ENCODE results near the gene HECW1.
A peak's percentile ranks its signal among the peaks of the same experiment; 100 is the strongest.
"Not testable (repeated sequence)": the region's sequence is repeated elsewhere in the genome, so short reads cannot be mapped to it uniquely, and the experiment has no call there.

The HECW1 gene

DNA sequence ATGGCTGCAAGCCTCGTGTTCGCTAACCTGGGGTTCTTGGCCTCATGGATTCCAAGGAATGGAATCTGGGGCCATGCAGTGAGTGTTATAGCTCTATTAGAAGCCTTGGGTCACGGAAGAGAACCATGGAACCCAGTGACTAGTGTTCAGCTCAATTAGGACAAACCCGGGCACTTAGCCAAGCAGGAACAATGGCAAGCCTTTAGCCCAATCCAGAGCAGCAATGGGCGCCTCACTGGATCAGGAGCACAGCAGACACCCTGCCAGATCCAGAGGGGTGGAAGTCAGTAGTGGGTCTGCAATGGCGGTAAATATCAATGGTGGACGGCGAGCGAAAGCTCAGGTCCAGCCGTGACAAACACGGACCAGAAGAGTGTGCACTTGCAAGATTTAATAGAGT is 98.1 kb downstream of the HECW1 start:
- DNase-seq (ENCODE audit: low spot score): not testable (repeated sequence)

DNA sequence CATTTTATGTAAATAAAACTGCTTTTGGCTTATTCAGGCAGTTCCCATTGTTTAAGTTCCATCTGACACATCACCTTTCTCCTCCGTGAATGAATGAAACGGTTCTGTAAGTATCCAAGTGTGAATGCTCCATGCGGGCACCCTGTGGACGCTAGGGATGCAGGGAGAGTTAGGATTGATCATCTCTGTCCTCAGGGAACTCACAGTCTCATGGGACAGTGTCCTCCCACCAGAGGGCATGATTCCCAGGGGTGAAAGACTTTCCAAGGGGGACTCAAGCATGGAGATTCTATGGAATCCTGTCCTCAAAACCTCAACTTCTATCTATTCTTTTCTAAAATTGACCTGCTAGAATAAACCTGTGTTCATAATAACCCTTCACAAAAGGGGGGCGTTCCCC is 98.8 kb downstream of the HECW1 start:
- DNase-seq (ENCODE audit: low spot score): no peak

DNA sequence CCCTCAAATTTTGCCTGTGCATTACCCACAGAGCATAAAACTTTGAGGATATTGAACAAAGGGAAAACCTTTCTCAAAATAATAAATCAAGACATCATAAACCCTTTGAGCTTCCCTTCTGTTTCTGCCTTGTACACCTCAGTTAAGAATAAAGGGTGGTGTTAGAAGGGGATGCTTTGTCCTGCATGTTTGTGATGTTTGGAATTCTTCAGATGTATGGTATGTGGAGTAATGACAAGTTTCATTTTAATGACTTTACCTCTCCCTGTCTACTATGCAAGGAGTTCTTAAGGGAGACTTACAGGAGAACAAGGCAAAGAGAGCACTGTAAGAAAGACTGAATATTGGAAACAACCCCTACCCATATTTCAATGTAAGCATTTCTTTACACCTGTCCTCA is 99.2 kb downstream of the HECW1 start:
- no peak for DNase-seq (ENCODE audit: low spot score)

DNA sequence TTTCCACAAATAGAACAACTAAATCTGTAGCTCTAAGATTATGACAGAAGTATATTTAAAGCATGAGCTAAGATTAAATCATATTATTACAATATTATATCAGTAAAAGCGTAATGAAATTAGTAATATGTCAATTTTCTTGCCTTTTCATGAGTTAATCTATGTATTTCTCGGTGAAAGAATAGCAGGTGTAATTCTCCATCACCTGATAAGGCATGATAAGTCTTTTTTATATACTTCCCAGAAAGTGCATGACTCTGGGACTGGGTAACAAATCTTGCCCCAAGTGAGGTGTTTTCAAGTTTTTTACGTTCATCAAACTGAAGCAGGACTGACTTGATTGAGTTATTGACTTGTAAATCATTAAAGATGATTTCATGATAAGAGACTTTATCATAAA is 100.5 kb downstream of the HECW1 start:
- no peak for DNase-seq (ENCODE audit: low spot score)

DNA sequence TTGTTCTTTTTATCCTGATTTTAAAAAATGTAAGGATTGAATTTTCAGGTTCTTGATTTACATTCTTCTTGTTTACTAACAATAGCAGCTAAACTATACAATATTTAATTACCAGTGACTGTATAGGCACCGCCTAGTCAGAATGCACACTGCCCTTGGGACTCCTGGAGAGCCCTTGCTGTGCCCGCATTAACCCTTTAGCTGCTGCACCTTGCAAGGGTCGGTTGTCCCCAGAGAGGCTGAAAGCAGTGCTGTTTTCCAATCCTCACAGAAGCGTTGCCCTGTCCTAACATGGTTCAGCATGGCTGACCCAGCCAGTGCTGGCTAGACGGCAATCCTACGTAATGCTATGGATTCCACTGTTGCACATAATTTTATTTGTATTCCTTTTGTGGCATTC is 102.6 kb downstream of the HECW1 start:
- DNase-seq (ENCODE audit: low spot score): no peak

DNA sequence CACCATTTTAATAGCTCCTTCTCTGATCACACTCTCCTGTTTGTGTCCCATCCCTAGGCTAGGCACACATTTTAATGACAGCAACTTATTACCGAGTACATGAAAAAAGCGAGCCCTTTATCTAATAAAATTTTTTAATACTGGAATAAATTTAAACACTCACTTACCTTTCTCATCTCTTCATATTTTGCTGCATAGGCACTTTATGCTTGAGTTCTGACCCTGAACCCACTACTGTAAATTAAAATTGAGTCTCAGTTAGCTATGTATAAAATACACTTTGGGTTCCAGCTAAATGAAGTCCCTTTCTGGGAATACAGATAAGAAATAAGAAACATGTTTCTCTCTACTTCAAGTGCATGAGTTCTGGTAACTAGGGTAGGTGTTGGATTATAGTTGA is 104.6 kb downstream of the HECW1 start:
- DNase-seq (ENCODE audit: low spot score): no peak

DNA sequence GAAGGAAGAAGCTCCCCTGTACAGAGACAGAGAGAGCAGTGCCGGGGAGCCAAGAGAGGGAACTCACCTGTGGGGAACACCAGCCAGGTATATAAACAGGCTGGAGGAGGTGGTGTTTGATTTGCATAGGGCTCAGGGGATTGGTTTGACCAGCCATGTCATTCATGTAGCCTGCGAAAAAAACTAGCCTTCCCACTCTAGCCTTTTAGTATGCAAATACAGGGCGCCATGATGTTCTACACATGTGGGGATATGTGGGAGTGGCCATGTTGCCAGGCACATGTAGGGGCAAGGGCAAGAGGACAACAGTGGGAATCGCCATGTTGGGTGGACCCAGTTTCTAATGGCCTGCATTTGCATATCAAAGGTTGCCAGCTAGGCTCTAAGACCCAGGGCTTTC is 106.5 kb downstream of the HECW1 start:
- not testable (repeated sequence) for DNase-seq (ENCODE audit: low spot score)

DNA sequence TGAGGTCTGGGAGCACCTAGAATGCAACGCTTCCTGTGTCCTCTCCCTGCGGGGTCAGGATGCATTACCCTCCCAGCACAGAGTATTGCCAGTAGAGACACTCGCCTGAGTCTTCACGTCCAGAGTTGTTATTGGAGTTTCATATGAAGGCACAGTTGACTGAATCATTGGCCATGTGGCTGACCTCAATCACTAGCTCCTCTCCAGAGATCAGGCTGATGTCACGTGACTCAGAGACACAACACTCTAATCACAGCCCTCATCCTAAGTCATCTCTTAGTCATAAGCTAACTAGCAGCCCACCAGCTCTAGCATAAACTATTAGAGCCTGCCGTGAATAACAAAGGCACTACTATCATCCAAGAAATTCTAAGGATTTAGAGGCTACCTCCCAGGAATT is 107.8 kb downstream of the HECW1 start:
- DNase-seq (ENCODE audit: low spot score): no peak

DNA sequence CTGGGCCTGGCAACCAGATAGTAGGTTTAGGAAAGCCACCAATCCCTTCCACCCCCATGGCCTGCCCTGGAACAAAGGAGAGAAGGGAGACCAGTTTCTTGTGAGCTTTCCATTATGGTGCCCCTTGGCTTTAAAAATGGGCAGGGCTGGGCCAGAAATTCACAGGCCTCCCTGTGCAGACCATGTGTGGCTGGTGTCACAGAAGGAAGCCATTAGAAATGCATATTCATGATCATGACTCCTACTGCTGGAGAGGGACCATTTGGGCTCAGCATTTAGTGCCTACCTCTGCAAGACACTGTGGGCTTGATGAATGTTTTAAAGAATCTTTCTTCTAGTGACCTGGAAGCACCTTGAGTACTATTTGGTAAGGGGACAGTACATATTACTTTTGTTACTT is 108.3 kb downstream of the HECW1 start:
- no peak for DNase-seq (ENCODE audit: low spot score)

DNA sequence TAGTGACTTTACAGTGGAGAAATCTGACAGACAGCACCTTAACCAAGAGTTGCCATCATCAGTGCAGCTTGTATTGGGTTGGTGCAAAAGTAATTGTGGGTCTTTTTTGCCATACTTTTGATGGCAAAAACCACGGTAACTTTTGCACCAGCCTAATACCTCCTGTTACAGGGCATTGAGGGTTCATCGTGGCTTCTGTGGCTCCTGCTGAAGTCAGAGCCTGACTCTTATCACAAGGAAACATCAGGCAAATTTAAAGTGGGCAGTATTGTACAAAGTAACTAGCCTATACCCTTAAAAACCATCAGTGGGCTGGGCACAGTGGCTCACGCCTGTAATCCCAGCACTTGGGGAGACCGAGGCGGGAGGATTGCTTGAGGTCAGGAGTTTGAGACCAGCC is 117.4 kb downstream of the HECW1 start:
- no peak for DNase-seq (ENCODE audit: low spot score)

DNA sequence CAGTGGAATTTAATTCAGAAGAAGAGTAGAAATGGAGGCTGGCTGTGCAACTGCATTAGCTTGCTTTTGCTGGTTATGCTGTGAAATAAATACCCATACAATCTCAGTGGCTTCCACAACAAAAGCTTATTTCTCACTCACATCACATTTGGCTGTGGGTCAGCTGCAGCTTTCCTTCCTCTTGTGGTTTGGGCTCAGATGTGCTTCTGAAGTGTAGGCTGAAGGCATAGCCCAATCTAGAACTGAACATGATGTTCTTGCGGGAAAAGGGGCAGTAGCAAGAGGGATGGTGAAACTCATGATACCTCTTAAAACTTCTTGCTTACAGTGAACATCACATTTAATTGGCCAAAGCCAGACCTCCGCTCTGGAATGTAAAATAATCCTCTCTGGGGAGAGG is 119.9 kb downstream of the HECW1 start:
- no peak for DNase-seq (ENCODE audit: low spot score)

DNA sequence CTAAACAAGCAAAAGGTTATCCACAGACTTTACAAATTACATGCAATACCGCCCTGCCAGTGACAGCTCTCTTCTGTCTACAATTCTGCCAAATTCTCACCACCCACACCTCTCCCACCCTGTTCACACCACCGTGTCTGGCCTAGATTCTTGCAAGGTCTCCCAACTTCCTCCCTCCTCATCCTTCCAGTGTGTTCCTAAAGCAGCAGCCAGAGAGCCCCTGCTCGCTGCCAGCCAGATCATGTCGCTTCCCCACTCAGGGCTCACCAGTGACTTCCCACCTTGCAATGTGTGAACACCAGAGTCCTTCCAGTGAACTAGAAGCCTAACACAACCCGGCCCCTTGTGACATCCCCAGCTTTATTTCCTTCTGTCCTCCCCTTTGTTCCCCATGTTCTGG is 121.6 kb downstream of the HECW1 start:
- no peak for DNase-seq (ENCODE audit: low spot score)

DNA sequence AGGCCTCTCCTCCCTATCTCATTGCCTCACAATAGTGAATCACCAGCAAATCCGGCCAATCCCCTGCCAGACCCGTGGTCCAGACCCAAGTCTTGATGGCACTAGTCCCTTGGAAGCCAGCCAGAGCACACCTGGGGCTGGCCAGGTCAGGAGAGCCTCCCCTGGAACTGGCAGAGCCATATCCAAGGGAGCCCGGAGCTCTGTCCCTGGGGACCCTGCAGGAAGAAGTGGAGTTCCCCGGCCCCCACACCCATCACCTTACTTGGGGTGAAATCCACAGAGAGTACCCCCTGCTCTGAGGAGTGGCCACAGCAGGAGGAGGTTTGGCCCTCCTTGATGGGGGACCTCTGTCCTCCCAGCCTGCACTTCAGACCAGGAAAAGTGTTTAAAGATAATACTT is 122.5 kb downstream of the HECW1 start:
- DNase-seq (ENCODE audit: low spot score): no peak

DNA sequence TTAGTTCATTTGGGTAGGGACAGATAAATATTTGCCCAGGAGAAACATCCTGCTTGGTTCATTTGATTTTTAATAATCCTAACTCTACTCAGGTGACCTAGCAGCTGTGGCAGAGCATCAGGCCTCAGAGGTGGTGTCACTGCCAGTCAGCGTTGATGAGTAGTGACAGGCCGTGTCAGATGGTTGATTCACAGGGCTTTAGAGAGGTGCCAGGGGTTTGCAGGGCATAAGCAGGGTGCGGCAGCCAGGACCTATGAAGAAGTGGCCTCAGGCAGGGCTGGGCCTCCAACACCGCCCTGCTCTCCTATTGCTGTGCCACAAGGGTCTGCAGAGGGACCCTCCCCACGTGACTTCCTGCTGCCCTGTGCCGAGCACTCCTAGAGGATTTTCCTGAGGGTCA is 128.1 kb downstream of the HECW1 start:
- DNase-seq (ENCODE audit: low spot score): no peak

DNA sequence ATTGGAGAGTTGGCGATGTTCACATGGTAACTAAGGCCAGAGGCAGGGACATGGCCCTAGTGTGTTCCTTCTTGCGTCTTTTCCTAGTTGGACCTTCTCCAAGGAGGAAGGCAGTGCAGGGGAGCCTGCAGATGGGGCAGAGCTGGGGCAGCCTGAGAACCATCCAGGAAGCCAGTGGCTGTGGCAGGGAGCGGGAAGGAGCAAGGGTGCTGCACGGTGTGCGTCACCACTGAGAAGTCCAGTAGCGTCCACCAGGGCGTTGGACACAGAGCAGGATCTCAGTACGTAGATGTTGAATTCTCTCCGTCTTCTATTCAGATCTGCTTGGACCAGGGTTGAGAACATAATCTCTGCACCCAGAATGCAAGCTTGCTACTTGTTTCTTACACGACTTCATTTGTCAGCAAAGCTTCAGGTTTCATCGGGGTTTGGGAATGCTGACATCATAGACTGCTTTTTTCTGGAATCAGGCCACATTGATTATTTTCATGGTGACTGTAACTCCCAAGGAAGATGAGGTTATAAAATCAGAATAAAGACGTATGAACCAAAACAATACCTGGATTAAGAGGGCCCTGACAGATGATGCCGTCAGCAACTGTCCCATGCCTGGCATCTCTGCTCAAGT is 130.3 kb downstream of the HECW1 start:
- DNase-seq (ENCODE audit: low spot score): no peak

DNA sequence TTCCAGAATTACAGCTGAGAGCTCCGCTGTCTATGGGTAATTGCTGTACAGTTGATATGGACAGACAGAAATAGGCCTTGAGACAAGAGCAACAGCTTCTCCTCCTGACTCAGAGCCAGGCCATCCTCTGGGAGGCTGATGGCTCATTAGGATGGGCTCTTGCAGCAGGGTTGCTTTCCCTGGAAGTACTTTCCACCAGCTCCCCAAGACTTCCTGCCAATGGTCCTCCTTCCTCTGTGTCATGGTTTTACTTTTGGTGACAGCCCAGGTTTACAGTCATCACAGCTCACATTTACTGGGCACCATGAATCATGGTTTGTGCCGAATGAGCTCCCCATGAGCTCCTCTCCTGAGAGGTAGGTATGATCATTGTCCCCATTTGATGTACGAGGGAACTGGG is 131.8 kb downstream of the HECW1 start:
- no peak for DNase-seq (ENCODE audit: low spot score)

DNA sequence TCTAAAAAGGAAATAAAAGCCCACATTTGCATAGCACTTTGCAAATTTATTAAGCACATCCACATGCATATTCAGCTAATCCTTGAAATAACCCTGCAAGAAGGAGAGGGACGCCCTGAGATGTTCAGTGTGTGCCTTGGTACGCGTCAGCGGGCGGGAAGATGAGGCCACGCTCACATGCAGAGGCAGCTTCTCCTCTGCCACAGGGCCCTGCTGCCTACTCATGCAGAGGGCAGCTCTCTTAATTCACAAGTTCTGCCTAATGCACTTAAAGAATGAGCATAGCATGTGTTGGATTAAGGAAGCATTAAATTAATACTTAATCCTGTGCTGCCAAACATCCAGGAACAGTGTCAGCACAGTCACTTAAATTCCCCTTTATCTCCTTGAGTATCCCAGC is 132.3 kb downstream of the HECW1 start:
- DNase-seq (ENCODE audit: low spot score): no peak

DNA sequence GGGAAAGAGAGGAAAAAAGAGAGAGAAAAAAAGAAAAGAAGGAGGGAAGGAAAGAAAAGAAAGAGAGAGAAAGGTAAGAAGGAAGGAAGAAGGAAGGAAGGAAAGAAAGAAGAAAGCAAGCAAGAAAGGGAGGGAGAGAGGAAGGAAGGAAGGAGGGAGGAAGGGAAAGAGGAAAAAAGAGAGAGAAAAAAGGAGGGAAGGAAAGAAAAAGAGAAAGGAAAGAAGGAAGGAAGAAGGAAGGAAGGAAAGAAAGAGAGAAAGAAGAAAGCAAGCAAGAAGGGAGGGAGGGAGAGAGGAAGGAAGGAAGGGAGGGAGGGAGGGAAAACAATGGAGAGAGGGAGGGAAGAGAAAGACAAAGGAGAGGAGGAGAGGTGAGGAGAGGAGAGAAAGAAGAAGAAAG is 135.3 kb downstream of the HECW1 start:
- DNase-seq (ENCODE audit: low spot score): no peak

DNA sequence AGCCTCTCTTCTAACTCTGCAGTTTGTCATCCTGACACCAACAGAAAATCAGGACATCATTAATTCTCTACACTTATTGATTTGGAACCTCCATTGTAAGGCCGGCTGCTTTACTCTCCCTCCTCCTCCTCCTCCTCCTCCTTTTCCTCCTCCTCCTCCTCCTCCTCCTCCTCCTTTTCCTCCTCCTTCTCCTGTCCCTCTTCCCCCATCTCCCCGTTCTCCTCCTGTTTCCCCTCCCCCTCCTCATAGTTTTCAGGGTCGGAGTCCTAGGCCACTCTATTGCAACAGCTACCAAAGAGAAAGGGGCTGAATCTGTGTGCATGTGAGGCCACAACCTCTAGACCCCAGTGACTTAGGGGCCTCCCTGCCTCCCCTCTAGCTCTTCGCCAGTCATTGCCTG is 136.1 kb downstream of the HECW1 start:
- DNase-seq (ENCODE audit: low spot score): no peak

DNA sequence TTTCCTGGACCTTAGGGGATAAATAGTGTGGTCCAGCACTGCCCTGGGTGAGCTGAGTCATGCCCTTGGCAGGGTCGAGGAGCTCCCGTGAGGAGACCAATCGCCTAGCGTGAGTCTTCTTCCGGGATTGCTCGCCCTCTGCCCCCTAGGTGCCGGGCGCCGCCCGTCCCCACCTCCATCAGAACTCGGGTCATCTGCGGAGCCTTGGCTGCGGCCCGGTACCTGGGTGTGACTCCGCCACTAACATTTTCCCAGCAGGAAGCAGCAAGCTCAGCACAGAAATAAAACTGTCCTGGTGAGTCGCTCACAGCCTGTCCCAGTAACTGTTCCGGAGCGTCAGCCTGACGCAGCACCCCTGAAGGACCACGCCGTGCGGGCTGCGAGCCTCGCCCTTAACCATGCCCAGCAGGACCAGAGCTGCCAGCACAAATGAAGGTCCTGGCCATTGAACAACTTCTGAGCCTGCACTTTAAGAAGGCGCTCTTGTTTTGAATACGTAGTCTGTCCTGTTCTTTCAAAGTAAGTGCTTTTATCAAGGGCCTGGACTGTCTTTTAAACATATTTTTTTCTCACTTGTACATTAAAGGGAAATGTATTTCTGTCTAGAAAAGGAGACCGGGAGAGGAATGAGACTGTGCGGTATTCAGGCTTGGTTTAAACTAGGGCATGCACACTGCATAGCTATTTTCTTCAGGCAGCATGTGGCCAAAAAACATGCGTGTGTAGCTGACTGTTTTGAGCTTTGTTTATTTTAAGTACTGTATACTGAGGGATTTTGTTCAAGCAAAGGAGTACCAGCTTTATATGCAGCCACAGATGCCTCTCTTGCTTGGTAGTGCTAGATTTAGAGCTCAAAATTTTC is 136.7 kb downstream of the HECW1 start:
- no peak for DNase-seq (ENCODE audit: low spot score)

DNA sequence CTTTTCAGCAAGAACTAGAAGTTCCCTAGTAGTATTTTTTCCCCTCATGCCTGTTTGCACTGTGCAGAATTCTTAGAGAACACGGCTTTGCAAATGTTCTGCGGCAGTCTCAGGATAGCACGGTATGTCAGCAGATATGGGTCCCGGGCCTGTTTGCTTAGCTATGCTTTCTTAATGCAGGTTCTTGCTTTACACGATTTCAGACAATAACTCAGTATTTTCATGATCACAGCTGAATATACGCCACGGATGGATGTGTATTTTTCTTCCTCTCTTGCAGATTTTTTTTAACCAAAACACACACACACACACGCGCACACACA is 137.3 kb downstream of the HECW1 start:
- DNase-seq (ENCODE audit: low spot score): no peak

DNA sequence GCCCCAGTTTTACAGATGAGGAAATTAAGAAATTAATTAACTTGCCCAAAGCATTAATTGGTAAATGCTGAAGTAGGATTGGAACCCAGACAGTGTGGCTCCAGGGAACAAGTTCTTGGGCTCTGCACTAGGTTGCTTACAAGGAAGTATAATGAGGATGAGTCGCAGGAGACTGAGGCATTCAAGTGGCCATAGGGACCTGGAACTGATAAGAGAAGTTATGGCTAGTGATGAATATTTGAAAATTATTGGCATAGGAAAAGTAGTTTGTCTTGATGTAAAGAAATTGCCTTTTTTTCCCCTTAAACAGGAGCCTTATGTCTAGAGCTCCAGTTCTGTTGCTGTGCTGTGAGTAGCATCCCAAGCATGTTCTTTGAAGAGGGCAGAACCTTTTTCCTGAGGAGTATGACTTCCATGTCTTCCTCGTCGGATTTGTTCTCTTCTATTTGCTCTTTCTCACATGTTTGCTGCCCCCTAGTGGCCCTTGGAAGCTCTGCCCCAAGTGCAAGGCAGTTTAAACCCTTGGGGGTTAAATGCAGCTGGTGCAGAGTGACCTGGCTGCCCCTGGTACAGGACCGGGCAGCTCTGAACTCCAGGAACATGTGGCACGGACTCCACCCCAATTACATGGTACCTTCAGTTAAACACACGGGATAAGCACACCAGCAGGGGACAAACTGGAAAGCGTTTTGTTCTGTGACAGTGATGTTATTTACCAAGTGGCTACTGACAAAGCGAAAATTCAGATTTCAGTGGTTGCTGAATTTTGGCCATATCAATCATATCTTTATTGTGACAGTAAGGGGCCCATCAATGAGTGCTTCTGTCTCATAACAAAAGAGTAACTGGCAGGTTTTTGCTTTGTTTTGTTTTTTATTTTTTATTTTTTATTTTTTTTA is 148.8 kb downstream of the HECW1 start:
- DNase-seq (ENCODE audit: low spot score): peak; percentile 64

DNA sequence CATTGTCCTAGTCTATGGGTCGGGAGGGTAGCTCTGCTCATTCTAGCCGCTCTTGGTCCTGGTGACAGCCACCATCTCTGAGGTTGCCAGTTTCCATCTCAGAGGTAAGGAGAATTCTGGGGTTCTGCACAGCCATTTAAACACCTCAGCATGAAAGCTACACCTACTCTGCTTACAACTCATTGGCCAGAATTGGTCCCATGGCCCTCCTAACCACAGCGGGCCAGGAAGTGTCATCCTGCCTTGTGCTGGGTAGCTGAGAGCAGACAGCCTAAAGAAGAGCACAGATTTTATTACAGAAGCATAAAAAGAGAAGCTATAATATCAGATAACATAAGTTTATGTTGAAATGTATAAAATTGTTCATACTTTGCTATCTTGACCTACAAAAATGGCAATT is 152.7 kb downstream of the HECW1 start:
- no peak for DNase-seq (ENCODE audit: low spot score)

Data from kidney capillary endothelial cell (primary cell).